GM20000 (cell line): ENCODE measurements around the gene SBK2.
"Not testable (repeated sequence)": the region's sequence is repeated elsewhere in the genome, so short reads cannot be mapped to it uniquely, and the experiment has no call there.

ENCODE experiments used
- DNase-seq: peaks from one replicate; pipeline ENCODE4 v3.0.0; 2012; ENCODE audit warnings: low spot score
- TF ChIP-seq, protein P1 (sequence below): IDR thresholded peaks from 2 replicates; pipeline ENCODE4 v1.5.1; 2012; ENCODE audit warnings: mild to moderate bottlenecking, control low read depth; ENCODE audit errors: extremely low read depth, missing control alignments

The SBK2 gene

DNA sequence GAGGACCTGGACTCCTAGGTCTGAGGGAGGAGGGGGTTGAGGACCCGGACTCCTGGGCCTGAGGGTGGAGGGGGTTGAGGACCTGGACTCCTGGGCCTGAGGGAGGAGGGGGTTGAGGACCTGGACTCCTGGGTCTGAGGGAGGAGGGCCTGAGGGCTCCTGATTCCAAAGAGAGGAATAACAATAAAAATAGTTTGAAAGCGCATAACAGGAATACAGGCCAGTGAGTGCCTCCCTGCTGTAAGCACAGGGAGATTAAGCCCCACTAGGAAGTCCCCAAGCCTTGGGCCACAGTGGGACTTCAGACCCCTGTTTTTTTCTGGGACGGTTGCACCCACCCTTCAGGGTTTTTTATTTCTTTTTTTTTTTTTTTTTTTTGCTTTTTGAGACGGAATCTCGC, 1.2 kb upstream of the SBK2 start:
- TF ChIP-seq, protein P1, sequence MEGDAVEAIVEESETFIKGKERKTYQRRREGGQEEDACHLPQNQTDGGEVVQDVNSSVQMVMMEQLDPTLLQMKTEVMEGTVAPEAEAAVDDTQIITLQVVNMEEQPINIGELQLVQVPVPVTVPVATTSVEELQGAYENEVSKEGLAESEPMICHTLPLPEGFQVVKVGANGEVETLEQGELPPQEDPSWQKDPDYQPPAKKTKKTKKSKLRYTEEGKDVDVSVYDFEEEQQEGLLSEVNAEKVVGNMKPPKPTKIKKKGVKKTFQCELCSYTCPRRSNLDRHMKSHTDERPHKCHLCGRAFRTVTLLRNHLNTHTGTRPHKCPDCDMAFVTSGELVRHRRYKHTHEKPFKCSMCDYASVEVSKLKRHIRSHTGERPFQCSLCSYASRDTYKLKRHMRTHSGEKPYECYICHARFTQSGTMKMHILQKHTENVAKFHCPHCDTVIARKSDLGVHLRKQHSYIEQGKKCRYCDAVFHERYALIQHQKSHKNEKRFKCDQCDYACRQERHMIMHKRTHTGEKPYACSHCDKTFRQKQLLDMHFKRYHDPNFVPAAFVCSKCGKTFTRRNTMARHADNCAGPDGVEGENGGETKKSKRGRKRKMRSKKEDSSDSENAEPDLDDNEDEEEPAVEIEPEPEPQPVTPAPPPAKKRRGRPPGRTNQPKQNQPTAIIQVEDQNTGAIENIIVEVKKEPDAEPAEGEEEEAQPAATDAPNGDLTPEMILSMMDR = no peak
- no peak for DNase-seq

DNA sequence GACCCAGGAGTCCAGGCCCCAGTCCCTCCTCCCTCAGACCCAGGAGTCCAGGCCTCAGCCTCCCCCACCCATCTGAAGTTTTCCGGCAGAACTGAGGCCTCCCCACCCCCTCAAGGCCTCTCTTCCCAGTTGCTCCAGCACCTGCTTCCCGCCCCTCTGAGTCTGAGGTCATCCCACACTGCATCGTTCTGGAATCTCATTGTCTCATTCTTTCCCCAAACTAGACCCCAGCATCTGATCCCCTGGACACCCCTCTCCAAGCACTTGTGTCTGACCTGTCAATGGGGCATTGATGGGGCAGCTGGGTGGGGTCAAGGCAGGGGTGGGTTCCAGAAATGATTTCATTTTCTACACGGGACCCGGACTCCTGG, 793 bp upstream of the SBK2 start:
- DNase-seq = peak; percentile 26
- TF ChIP-seq, protein P1 = no peak

DNA sequence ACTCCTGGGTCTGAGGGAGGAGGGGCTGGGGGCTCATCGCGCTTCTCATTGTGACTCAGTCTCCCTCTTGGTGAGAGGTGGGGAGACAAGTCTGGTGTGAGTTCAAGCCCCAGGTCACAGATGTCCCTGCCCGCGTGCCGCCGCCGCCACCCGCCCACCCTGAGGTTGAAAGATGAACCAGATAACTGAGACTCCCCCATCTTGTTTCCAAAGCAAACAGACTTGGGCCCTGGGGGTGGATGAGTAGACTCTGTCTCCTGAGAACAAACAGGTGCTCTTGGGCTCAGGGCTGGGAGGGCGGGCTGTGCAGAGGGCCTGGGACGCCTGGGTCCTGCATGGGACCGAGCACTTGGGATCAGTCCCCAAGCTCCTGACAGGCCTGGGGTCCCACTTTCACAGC, 567 bp downstream of the SBK2 start:
- peak; percentile 11 for DNase-seq
- TF ChIP-seq, protein P1 = no peak

DNA sequence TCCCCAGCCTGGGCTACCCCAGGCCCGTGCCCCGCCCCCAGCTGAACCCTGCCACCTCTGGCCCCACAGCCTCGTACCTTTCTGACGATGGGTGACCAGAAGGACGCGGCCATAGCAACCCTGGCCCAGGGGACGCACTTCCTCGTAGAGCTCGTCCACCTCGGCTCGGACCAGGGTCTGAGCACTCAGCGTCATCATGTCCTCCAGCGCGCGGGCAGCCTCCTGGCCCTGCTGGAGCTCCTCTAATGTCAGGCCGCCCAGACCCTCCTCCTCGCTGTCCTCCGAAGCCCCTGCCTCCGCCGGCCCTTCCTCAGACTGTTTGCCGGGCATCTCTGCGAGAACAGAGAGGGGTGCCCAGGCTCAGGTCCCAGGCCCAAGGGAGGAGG, 975 bp downstream of the SBK2 start:
- TF ChIP-seq, protein P1 = no peak
- peak; percentile 10 for DNase-seq

DNA sequence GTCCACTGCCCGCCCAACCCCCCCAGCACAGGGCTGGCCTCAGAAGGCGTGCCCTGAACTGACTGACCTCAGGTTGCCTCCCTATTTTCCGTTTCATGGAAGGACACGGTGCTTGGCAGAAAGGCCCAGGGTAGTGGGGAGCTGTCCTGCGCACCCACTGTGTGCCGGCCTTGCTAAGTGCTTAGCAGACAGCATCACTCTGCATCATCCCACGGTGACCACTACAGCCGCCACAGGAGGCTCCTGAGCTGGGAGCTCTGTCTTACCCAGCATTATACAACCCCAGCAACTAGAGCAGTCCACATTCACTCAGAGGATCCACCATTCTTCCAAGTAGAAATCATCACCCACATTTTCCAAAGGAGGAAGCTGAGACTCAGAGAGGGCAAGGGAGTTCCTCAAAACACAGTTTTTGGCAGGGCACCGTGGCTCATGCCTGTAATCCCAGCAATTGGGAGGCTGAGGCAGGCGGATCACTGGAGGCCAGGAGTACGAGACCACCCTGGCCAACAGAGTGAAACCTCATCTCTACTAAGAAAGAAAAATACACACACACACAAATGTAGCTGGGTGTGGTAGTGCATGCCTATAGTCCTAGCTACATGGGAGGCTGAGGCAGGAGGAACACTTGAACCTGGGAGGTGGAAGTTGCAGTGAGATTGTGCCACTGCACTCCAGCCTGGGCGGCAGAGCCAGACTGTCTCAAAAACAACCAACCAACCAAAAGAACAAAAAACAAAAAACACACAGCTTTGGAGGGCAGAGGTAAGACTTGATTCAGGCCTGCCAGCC, 1.6 kb downstream of the SBK2 start:
- TF ChIP-seq, protein P1 = no peak
- DNase-seq = peak; percentile 8

DNA sequence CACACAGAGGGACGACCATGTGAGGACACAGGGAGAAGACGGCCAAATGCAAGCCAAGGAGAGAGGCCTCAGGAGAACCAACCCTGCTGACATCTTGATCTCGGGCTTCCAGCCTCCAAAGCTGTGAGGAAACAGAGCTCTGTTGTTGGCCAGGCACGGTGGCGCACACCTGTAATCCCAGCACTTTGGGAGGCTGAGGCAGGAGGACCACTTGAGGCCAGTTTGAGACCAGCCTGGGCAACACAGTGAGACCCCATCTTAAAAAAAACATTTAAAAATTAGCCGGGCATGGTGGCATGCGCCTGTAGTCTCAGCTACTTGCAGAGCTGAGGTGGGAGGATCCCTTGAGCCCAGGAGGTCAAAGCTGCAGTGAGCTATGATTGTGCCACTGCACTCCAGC, 2.7 kb downstream of the SBK2 start:
- not testable (repeated sequence) for DNase-seq

DNA sequence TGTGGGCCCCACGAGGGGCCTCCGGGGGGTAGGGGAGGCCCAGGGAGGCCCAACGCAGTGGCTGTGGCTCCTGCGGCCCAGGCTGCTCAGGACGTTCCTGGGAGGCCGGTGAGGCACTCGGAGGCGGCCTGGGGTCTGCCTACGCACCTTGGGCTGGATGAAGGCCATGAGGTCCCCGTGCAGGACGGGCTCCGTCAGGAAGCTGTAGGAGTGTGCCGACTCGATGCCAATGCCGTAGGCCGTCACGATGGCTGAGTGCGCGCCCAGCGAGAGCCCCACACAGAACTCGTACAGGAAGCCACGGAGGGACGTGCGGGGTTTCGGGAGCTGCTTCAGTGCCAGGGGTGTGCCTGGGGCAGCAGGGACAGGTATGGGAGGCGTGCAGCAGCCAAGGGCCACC, 5.9 kb downstream of the SBK2 start:
- no peak for DNase-seq
- TF ChIP-seq, protein P1 = no peak

DNA sequence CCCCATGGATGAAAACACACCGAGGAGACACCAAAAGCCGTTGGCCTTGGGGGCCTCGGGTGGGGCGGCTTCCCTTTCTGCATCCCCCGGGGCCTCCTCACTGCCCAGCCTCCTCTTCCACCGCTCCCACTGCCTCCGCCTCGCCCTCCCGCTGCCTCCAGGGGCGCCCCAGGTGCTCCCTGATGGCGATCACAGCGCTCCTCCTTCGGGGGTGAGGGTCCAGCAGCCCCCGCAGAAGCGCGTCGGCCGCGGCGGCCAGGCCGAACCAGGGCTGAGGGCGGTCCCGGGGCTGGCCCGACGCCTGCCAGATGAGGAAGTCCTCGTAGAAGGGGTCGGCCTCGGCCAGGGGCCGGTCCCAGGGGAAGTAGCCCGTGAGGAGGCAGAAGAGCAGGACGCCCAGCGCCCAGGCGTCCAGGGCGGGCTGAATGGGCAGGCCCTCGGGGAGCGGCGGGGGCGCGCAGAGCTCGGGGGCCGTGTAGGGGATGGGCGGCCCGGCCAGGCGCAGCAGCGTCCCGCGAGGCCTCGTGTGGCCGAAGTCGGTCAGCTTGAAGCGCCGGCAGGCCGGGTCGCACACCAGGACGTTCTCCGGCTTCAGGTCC, 7.2 kb downstream of the SBK2 start:
- no peak for DNase-seq

More for the DNA sequence above, 7.2 kb downstream of the SBK2 start:
- TF ChIP-seq, protein P1 = no peak
